GM11168 (cell line): ENCODE results near the gene SOX6.

ENCODE experiments used
- in situ Hi-C: fragments of 300-500 bp; cut with MboI; formaldehyde crosslinking; loops from one replicate; pipeline ENCODE4 v1.12.0; 2022; ENCODE audit warnings: low sequenced_read_pairs; ENCODE audit not compliant: unreplicated experiment

Gene SOX6

DNA sequence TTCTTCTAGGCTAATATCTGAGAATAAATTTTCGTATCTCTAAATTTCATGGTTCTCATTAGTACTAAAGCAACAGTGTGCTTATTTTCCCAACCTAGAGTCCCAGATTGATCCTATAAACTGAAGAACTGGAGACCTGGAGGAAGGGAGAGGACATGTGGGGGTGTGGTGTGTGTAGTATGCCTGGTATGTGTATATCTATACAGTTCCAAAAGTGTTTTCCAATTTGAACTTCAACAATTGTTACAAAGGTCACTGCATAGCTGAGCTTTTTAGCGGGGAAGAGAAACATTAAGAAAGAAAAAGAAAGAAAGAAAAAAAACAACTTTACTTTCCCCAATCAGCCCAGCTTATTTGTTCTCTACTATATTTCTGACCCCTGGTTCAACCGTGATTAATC lies 152.1 kb downstream of the SOX6 start:
- in situ Hi-C loops = no loop called here

DNA sequence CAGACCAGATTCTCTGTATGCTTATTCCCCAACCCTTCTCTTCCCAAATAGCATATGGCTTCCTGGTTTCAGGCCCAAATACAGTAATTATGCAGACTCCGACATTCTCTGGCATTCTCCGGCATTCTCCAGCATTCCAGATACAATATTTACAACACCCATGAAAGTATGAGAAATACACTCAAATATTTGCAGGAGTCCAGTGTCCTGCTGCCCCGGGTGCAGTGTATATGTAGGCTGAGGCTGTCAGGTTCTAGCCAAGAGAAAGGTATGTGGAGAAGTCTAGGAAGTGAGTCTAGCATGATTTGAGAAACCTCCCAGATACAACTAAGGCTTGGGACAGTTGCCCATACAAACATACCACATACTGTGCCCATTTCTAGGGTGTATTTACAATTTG lies 160.7 kb downstream of the SOX6 start:
- in situ Hi-C loops = no loop called here

DNA sequence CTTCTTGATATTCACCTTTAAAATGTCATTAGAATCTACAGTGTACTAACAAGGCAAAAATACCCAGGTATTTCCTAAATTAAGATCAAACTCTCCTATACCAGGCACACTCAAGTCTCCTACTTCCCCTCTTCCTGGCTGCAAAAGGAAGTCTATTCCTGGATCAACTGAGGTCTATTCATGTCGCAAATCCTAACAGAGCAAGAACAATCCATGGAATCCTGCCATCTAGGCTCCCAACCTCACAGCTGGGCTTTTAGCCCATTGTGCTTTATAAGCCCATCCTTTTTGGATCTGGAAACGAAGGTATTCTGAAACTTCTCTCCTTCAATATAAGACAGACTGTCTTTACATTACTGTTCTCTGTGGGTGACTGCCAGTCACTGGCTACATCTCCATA lies 161.8 kb downstream of the SOX6 start:
- in situ Hi-C loops = no loop called here

DNA sequence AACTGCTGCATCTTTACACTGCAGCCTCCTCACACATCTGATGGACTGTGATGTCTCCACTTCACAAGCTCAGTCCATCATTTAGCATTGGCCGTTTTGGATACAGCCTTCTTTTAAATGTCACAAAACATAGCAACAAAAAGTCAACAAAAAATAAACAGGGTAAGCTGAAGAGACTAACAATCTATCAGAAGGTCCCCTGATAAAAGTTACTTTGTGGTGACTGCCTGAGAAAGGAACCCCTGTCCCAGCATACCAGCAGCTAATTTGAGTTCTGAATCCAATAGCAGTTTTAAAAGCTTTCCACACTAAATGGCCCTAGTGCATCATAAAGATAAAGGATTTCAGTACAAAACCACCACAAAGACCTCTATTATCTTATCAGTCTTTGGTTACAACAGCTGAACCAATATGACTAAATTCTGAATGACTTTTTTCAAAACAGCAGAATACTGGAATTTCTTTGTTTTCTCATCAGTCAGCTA lies 162.4 kb downstream of the SOX6 start:
- in situ Hi-C loops = no loop called here

DNA sequence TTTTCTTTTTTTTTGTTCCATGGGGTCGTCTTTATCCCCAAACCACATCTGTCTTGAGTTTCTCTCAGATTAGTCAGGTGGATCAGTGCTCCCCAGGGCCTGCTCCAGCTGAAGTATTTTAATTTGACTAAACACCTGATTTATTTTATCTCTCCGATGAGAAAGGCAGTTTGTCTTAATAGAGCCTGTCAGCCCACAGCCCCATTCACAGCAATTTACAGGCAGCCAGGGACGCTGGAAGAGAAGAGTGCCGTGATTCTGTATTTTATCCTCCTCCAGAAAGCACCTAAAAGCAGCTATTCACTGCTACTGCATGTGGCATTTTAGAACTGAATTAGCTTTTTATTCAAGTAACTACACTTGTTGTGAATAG lies 164.5 kb downstream of the SOX6 start:
- in situ Hi-C loops = no loop called here

DNA sequence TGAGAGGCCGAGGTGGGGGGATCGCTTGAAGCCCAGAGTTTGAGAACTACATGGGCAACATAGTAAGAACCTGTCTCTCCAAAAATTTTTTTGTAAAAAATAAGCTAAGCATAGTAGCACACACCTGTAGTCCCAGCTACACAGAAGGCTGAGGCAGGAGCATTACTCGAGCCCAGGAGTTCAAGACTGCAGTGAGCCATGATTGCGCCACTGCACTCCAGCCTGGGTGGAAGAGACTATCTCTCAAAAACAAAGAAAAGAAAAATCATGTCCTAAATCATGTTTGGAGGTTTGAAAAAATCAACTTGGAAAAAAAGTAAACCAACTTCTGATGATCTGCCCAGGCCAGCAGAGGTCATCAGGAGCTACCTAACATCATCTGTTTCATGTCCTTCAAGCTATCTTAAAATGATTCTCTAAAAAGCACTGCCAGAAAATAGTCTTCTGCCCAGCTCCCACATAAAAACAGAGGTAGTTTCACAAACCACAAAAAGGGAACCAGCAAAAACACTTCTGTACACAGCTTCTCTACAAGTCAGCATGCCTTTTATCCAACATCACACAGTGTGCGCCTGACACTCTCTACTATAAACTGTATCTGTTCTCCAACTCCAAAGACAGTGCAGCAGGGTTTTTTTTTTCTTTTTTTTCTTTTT lies 165.0 kb downstream of the SOX6 start:
- in situ Hi-C loops = no loop called here

DNA sequence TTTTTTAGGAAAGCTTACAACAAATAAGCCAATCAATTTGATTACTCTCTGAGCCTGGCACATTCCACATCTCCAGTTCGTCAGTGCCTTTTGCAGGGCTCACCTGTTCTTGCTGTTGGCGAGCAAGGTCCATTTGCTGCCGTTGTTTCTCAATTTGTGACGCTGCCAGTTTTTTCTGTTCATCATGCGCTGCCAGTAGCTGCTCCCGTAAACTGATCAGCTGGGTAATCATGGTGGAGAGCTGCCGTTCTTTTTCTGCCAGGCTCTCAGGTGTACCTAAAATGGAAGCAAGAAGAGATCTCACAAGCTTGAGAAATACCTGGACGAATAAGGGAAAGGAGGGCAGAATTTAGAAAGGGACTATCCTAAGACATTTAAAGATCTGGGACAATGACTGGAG lies 169.7 kb downstream of the SOX6 start:
- in situ Hi-C loops = no loop called here

DNA sequence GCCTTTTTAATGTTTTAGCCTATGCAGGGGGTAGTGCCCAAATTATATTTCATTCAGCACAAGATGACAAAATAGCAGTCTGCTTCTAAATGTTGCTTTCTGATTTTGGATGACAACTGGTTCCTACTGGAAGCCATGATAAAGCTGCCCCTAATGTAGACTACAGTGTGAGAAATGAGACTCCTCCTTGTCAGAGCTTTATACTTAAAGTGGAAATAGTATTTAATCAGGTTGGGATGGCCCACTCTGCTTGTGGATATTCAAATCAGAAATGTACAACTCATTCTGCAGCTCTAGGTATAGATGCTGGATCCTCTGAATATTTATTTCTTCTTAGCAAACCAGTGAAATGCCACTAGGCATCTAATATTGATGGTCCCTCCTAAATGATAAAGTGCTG lies 171.3 kb downstream of the SOX6 start:
- in situ Hi-C loops = no loop called here

DNA sequence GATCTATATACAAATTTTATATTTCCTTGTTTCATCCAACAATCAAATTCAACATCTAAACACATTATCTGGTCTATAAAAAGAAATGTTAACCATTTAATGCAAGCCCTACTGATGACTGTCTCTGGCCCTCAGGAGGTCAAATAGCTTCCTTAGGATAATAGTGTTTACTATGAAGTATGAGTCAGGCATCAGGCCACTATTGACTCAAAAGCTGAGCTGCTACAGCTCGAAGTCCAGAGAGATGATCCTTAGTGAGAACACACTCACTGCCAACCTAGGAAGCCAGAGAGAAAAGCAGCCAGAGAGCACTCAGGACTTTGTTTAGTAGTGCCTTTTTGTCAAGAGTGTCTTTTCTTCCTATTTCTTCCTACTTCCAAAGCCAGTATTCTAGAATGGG lies 171.8 kb downstream of the SOX6 start:
- in situ Hi-C loops = no loop called here

DNA sequence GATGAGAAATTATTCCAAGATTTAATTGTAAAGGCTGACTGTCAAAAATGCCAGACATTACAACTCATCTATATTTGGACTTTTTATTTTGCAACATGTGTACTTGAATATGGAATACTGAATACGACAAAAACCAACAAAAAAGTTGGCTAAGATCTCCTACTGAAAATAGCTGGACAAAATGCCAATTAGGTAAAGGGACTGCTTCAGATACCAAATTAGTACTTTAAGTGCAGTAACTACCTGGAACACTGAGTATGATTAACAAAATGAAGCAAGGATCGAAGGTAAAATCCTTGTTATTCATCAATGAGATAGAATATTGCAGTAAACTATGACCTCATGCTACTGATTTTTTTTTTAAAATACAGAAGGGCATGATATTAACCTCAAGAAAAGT lies 173.8 kb downstream of the SOX6 start:
- in situ Hi-C loops = no loop called here

DNA sequence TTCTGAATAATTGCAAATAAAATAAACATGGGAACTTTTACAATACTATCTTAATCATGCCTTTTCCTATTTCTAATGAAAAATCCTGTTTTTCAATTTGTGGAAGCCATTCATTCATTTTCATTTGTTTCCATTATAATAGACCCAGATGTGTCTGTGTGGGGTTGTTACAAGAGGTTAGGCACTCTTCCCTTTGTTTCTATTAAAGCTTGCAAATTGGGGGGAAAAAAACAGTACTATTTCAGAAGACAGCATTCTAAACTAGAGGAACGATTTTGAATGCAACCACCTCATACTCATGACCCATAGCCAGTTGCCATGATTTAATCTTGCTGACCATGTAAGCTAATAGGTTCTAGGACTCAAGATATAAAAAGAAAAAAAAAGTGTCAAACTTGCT lies 175.5 kb downstream of the SOX6 start:
- in situ Hi-C loops = no loop called here

DNA sequence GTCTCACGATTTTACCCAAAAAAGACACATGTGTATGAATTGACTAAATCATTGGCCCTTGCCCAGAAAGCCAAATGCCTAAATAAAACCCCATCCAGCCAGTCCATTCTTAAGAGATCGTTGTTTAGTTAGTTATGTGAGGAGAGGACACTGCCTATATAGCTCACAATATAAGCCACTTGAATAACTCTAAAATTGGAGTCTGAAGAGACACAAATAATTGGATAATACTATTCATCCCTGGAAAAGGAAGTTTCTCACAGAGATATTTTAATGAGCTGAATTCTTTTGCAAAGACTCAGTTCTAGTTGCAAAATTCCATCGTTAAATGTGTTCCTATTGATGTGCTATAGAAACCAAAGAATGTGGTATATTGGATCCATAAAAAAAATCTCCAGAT lies 176.7 kb downstream of the SOX6 start:
- in situ Hi-C loops = no loop called here

DNA sequence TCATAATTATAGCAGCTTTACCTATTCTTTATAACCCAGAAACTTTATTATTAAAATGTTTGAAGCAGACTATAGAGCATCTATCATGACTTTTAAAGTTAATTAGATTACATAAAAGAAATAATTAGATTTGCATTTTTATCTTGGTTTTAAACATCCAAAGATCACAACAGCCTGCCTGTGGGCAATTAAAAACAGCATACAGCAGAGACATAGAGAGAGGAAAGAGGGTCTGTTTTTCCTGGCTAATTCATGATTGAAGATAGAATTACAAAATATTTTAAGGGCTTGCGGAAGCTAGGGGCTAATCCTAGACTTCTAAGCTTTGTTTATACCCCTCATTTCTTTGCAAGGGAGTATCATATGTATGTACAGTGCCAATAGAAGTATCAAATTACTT lies 178.1 kb downstream of the SOX6 start:
- in situ Hi-C loops = no loop called here

DNA sequence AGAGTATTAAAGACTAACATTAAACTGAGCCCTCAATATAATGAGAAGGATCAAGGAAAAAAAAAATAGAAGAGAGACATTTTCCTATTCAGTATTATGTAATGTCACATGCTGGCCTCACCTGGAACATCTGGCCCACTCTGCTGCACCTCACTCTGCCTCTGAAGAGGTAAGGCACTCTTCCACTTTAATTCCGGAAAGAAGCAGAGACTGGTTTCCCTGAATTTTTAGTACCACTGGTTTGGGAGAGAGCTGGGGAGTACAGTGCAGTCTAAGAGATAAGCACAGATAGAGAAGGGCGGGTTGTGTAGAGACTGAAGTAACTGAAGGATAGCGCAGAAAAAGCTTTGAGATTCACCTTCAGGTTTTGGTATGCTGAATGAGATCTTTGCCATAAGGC lies 178.7 kb downstream of the SOX6 start:
- in situ Hi-C loops = no loop called here

DNA sequence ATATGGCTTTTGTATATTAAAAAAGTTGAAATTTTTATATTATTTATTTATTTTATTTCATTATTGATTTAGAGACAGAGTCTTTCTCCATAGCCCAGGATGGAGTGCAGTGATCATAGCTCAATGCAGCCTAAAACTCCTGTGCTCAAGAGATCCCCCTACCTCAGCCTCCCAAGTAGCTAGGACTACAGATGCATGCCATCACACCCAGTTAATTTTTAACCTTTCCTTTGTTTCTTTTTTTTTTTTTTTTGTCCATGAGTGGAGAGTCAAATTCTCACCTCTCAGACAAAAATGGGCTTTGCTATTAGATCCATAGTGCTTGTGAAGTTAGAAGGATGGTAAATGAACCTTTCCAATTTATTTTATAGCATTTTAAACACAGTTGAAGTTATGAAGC lies 182.5 kb downstream of the SOX6 start:
- in situ Hi-C loops = no loop called here

DNA sequence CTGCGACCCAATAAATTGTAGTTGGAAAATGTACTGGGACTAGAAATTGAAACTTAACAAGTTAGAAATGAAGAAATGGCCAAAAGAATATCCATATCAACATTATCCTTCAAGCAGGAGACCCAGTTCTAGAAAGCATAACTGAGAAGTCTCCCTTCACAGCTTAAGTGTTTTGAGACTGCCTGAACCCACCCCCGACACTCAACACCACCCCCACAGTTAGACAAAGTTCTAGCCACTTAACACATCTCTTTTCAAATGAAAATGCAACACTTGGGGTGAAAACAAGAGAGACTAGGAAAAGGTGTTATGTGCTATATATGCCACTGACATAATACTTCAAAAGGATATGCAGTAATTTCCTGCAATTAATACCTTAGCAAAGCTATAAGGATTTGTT lies 184.5 kb downstream of the SOX6 start:
- in situ Hi-C loops = no loop called here

DNA sequence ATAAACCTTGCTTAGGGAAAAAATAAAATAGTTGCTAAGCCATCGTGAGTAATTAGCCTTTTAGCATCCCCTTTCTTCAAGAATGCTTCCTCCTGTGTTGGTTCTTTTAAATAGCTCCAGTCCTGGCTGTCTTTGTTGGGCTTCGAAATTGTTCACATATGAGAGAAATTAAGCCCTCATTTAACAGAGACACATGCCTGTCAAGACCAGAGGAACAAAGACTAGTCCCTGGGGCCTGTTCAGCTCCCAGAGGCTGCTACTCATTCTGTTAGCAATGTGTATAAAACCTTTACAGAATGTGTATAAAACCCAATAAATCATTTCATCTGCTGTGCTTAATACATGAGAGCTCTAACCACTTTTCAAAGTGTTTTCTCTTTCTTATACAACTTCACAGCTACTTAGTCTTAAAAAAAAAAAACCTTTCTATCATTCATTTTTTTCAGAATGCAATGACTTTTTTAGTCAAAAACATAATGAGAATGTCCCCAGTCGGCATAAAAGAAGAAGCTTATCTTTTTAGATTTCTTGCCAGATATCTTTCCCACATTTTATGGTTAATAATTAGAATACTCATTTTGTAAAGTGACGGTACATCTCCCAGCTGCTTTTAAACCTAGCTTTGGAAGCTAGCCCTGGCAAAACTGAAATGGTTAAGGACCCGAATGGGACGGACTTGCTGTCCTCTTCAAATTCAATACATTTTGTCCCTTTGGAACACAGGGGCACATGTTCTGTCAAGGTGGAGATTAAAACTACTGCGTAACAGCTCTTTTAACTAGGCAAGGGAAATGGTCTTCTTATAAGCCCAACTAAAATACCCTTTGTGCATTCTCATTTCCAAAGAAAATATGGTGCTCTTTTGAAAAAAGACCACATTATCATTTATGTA lies 186.1 kb downstream of the SOX6 start:
- in situ Hi-C loops = no loop called here

DNA sequence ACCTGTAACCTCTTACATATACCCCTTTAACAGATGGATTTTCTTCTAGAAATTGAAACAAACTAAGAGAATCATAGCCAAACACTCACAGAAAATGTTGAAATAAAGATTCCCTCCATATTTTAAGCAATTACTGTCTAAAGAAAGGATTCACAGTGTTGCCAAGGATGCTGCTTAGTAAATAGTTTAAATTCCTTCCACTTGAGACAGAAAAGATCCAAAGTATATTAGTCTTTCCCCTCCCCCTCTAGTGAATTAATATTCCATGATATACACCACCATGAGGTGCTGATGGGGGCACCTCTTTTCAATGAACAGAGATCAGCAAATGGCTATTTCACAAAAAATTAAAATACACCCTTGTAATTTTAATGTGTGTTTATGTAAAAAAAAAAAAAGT lies 186.8 kb downstream of the SOX6 start:
- in situ Hi-C loops = no loop called here

DNA sequence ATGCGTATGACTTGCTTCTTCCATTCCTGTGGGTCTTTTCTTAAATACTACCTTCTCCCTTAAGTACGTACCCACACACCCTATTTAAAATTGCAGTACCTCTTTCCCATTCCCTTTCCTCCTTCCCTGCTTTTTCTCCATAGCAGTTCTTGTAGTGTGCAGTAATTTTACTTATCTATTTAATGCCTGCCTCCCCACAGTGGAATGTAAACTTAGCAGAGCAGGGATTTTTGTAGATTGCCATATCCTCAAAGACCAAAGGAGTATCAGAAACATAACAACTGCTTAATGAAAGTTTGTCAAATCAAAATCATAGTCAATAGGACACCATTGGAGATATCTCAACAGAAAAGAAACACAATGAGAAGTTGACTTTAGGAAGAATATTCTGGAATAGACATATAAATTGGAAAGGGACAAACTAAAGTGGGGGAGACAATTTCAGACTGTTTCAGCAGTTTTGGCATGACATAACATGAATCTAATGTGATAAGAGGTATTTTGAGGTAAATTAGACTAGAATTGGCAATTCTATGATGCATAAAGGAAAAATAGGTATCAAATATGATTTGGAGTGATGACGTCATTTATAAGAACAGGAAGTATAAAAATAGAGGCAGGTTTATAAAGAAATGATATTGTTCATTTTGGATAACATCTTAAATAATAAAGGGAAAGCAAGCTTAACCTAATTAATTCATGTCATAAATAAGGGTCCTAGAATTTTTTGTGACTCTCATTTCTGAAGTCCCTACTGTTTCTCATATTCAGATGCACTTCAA lies 188.4 kb downstream of the SOX6 start:
- in situ Hi-C loops = no loop called here

DNA sequence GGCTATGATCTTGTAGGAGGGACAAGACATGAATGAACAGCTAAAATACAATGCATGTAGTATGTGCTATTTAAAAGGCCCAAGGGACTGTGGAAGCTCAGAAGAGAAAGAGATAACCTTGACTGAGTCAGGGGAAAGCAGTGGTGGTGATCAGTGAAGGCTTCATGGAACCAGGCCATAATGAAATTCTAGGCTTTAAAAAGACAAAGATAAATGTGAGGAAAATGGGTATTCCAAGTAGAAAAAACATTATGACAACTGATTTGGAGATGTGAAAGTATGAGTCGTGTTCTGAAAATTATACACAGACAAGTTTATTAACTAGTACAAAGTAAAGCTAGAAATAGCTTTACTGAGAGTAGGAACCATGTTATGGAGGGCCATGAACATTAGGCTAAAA lies 189.8 kb downstream of the SOX6 start:
- in situ Hi-C loops = no loop called here

DNA sequence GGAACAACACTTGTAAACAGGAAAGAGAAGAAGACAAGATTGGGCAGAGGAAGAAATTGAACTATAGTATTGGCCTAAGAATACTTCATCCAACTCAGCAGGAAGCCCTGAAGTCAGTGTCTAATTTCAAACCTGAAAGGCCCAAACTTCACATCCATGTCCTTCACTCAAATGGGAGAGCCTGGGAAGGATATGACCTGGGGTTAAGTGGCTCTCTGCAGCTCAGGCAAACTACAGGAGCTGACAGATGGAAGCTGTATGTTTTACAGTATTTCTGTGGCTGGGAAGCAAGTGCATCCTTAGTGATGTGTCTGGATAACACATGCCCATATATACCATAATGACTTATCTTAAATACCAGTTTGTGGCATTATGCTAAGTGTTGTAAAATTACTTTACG lies 196.2 kb downstream of the SOX6 start:
- in situ Hi-C loops = no loop called here
